ENCODE data around the gene GALM. TPM values are rescaled to one million over a fixed set of nuclear protein-coding genes. Genes with fewer than 3 reads are reported as not detected.
"Not testable (repeated sequence)": the region's sequence is repeated elsewhere in the genome, so short reads cannot be mapped to it uniquely, and the experiment has no call there.

Gene GALM
- total RNA-seq, 1 experiment from 2014 or later = 9.1 TPM

DNA sequence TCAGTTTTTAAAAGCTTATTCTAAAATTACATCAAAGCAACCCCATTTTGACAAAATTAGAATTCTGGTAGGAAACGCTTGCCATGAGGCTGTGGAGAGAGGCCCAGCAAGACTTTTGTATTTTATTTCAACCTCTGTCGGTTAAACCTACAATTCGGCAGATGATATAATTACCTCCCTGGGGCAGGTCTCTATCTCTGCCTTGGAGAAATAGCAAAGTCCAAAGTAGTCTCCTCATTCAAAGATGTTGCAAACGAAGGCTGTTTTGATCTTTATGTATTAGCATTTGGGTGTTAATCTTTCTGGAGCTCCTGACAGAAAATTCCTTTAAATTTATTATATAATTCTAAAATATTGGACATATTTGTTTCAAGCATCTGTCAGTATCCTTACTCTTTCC, 35.6 kb downstream of the GALM start:
- intact Hi-C loops (cut with micrococcal nuclease; ENCODE audit: unreplicated experiment) = no loop called here
- no TSS peak for BruUV-seq (replicated peaks)
- no peak overlapping the region for H3K27ac Mint-ChIP-seq (ENCODE audit: unreplicated experiment)
- H3K36me3 Mint-ChIP-seq (ENCODE audit: insufficient read depth, unreplicated experiment) = no peaks in the 10 kb centered on the region
- TF ChIP-seq, protein P1, sequence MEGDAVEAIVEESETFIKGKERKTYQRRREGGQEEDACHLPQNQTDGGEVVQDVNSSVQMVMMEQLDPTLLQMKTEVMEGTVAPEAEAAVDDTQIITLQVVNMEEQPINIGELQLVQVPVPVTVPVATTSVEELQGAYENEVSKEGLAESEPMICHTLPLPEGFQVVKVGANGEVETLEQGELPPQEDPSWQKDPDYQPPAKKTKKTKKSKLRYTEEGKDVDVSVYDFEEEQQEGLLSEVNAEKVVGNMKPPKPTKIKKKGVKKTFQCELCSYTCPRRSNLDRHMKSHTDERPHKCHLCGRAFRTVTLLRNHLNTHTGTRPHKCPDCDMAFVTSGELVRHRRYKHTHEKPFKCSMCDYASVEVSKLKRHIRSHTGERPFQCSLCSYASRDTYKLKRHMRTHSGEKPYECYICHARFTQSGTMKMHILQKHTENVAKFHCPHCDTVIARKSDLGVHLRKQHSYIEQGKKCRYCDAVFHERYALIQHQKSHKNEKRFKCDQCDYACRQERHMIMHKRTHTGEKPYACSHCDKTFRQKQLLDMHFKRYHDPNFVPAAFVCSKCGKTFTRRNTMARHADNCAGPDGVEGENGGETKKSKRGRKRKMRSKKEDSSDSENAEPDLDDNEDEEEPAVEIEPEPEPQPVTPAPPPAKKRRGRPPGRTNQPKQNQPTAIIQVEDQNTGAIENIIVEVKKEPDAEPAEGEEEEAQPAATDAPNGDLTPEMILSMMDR (IDR thresholded peaks at IDR 0.05; ENCODE audit: unreplicated experiment) = no peak
- H3K27me3 Mint-ChIP-seq (ENCODE audit: unreplicated experiment) = no peaks in the 10 kb centered on the region
- DNase-seq = no peak
- no peaks in the 10 kb centered on the region for H3K4me1 Mint-ChIP-seq (ENCODE audit: low read depth, unreplicated experiment)
- no peaks in the 10 kb centered on the region for H3K9me3 Mint-ChIP-seq (ENCODE audit: low read depth, unreplicated experiment)
- CTCF ChIA-PET = no interaction called here
- H3K4me3 Mint-ChIP-seq (ENCODE audit: low read depth, unreplicated experiment) = no peak overlapping the region

DNA sequence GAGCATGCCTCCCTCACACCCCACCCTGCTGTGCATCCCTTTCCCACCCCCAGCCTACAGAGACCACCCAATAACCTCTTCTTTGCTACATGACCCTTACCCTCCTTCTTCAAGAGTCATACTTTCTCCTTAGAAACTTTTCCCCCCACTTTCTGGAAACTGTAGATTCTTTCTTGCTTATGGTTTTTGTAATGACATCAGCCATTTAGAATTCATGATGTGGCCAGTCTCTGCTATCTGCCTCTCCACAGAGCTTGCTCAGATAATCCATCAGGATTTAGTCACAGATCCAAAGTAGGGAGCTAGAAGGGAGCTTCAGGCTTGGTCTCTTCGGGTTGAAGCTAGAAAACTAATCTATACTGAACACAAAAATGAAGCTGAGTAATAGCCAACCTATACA, 36.5 kb downstream of the GALM start:
- H3K4me1 Mint-ChIP-seq (ENCODE audit: low read depth, unreplicated experiment) = no peaks in the 10 kb centered on the region
- CTCF ChIA-PET = interaction anchor here (0.7 kb wide), 1 partner anchor 1150 kb away, joined by 3 read pairs; no protein-coding TSS in a partner anchor
- intact Hi-C loops (cut with micrococcal nuclease; ENCODE audit: unreplicated experiment) = no loop called here

DNA sequence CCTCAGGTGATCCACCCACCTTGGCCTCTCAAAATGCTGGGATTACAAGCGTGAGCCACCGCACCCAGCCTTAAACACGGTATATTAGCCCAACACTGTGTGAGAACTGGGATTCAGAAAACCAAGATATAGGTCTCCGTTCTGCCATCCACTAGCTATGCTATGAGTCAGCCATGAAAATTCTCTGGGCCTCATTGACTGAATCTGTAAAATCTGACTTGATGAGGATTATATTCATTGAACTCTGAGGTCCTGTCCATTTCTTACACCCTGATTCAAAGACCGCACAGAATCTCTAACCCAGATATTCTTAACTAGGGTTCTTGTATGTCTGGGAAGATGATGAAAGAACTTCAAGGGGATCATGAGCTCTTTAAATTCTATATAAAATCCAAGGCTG, 37.4 kb downstream of the GALM start:
- BruUV-seq (replicated peaks) = not testable (repeated sequence)
- CTCF ChIA-PET = interaction anchor here (0.6 kb wide), 1 partner anchor 594 kb away, joined by 3 read pairs; no protein-coding TSS in a partner anchor

More for the DNA sequence above, 36.5 kb downstream of the GALM start:
- no peak overlapping the region for H3K27ac Mint-ChIP-seq (ENCODE audit: unreplicated experiment)
- H3K4me3 Mint-ChIP-seq (ENCODE audit: low read depth, unreplicated experiment) = no peak overlapping the region
- H3K36me3 Mint-ChIP-seq (ENCODE audit: insufficient read depth, unreplicated experiment) = no peaks in the 10 kb centered on the region
- BruUV-seq (replicated peaks) = no TSS peak
- TF ChIP-seq, protein P1 (IDR thresholded peaks at IDR 0.05; ENCODE audit: unreplicated experiment) = no peak
- DNase-seq = no peak
- H3K9me3 Mint-ChIP-seq (ENCODE audit: low read depth, unreplicated experiment) = no peaks in the 10 kb centered on the region
- H3K27me3 Mint-ChIP-seq (ENCODE audit: unreplicated experiment) = no peaks in the 10 kb centered on the region

DNA sequence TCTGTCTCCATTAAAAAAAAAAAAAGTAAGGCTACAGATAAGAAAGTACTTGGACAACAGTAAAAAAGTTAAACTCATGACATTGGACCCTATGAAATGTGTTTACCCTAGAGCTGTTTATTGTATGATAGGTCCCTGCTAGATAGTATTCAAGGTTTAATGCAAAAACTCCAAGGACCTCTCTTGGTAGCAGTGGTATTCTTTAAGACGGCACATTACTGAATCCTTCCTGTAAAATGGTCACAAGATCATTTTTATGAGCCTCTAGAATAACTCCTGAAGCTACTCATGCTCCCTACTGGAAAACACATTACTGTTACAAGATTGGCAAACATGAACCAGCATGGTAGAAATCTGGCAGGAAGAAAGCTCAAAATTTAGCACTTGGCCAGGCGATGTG, 38.8 kb downstream of the GALM start:
- intact Hi-C loops (cut with micrococcal nuclease; ENCODE audit: unreplicated experiment) = no loop called here
- Mint-ChIP-seq H3K27ac (ENCODE audit: unreplicated experiment) (no peak overlapping the region), H3K9me3 (ENCODE audit: low read depth, unreplicated experiment) (no peaks in the 10 kb centered on the region), H3K36me3 (ENCODE audit: insufficient read depth, unreplicated experiment) (no peaks in the 10 kb centered on the region), H3K27me3 (ENCODE audit: unreplicated experiment) (no peaks in the 10 kb centered on the region), H3K4me1 (ENCODE audit: low read depth, unreplicated experiment) (no peaks in the 10 kb centered on the region), H3K4me3 (ENCODE audit: low read depth, unreplicated experiment) (no peak overlapping the region)
- TF ChIP-seq, protein P1 (IDR thresholded peaks at IDR 0.05; ENCODE audit: unreplicated experiment) = no peak
- BruUV-seq (replicated peaks) = no TSS peak
- no peak for DNase-seq
- CTCF ChIA-PET = no interaction called here

More for the DNA sequence above, 37.4 kb downstream of the GALM start:
- intact Hi-C loops (cut with micrococcal nuclease; ENCODE audit: unreplicated experiment); DNase-seq; H3K27ac Mint-ChIP-seq (ENCODE audit: unreplicated experiment); H3K4me3 Mint-ChIP-seq (ENCODE audit: low read depth, unreplicated experiment); H3K27me3 Mint-ChIP-seq (ENCODE audit: unreplicated experiment); H3K36me3 Mint-ChIP-seq (ENCODE audit: insufficient read depth, unreplicated experiment); H3K9me3 Mint-ChIP-seq (ENCODE audit: low read depth, unreplicated experiment); H3K4me1 Mint-ChIP-seq (ENCODE audit: low read depth, unreplicated experiment): not testable (repeated sequence)

DNA sequence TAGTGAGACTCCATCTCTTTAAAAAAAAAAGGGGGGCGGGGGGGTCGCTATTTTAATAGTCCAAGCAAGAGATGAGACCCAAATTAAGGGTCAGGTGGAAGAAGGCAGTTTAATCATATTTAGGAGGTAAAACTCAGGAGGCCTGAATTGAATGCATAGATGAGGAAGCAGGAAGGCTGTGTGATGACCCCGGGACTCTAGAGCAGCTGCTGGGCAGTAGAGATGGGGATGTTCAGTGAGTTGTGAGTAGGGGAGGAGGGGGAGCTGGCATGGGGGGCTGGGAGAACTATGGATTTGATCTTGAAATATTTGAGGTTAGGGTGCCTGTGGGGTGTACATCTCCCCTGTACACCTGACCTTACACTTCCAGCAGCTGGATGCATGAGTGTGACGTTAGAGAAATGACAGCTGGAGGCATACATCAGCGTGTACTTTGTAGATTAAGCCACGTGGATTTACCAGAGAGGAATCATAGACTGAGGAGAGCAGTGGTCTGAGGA, 41.0 kb downstream of the GALM start:
- H3K27me3 Mint-ChIP-seq (ENCODE audit: unreplicated experiment) = no peaks in the 10 kb centered on the region
- H3K4me1 Mint-ChIP-seq (ENCODE audit: low read depth, unreplicated experiment) = no peaks in the 10 kb centered on the region
- no peaks in the 10 kb centered on the region for H3K36me3 Mint-ChIP-seq (ENCODE audit: insufficient read depth, unreplicated experiment)
- DNase-seq = no peak
- H3K4me3 Mint-ChIP-seq (ENCODE audit: low read depth, unreplicated experiment) = no peak overlapping the region
- H3K27ac Mint-ChIP-seq (ENCODE audit: unreplicated experiment) = no peak overlapping the region
- H3K9me3 Mint-ChIP-seq (ENCODE audit: low read depth, unreplicated experiment) = peaks cover 3% of the 10 kb centered on the region
- intact Hi-C loops (cut with micrococcal nuclease; ENCODE audit: unreplicated experiment) = no loop called here
- BruUV-seq (replicated peaks) = no TSS peak
- CTCF ChIA-PET = interaction anchor here (0.5 to 0.6 kb wide), 2 partner anchors 11 to 29 kb away, joined by 3 to 4 read pairs; no protein-coding TSS in a partner anchor
- TF ChIP-seq, protein P1 (IDR thresholded peaks at IDR 0.05; ENCODE audit: unreplicated experiment) = no peak

DNA sequence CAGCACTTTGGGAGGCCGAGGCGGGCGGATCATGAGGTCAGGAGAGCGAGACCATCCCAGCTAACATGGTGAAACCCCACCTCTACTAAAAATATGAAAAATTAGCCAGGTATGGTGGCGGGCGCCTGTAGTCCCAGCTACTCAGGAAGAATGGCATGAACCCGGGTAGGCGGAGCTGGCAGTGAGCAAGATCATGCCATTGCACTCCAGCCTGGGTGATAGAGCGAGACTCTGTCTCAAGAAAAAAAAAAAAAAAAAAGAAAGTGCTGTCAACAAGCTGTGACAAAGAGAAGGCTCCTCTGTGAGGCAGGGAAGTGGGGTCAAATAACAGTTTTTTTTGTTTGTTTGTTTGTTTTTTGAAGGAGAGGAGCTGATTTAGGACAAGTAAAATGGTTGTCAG, 42.6 kb downstream of the GALM start:
- CTCF ChIA-PET = interaction anchor here (0.6 kb wide), 1 partner anchor 15 kb away, joined by 8 read pairs; no protein-coding TSS in a partner anchor
- BruUV-seq (replicated peaks); H3K9me3 Mint-ChIP-seq (ENCODE audit: low read depth, unreplicated experiment); H3K36me3 Mint-ChIP-seq (ENCODE audit: insufficient read depth, unreplicated experiment); H3K4me3 Mint-ChIP-seq (ENCODE audit: low read depth, unreplicated experiment); DNase-seq; H3K27ac Mint-ChIP-seq (ENCODE audit: unreplicated experiment); H3K4me1 Mint-ChIP-seq (ENCODE audit: low read depth, unreplicated experiment); intact Hi-C loops (cut with micrococcal nuclease; ENCODE audit: unreplicated experiment); H3K27me3 Mint-ChIP-seq (ENCODE audit: unreplicated experiment): not testable (repeated sequence)

Data from Calu3 (cell line).